Suppressor macrophage treated with lipopolysaccharide for 4 hours (primary cell): Measurements from ENCODE around the gene LURAP1L.

Experiments used
- DNase-seq: peaks from one replicate; pipeline ENCODE4 v3.0.0-alpha.2; 2020

LURAP1L gene

DNA sequence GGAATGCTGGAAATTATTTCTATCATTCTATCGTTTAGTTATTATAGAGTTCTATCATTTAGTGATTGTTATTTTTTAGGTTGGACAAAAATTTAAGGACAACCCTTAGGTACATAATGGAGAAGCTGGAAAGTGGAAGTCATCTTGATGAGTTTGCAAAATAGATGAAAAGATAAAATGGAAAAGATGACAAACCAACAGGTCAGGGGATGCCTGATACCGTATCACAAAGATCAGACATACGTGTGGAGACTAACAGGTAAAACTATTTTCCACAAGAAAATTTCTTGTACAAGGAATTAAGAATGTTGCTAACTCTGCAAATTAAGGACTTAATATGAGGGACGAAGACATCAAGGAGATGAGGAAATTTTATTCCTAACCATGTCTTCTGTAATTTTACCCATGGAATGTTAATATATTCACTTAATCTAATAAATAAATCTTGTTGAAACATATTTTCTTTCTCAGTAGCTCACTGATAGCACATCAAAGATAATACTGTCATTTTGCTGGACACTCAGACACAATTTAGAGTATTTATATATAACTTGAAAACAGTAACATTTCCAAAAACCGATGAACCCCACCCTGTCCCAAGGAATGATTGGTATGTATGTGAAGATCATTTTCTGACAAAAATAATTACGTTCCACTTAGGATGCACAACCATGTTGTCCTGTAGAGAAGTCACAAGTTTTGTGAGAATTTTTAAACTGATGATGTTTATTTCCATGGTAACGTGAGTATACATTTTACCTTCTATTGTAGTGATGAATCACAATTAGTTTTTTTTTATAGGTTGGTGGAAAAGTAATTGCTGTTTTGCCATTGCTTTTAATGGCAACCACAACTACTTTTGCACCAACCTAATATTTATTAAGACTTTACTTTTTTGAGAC, 2.6 kb downstream of the LURAP1L start:
- DNase-seq, result no peak

DNA sequence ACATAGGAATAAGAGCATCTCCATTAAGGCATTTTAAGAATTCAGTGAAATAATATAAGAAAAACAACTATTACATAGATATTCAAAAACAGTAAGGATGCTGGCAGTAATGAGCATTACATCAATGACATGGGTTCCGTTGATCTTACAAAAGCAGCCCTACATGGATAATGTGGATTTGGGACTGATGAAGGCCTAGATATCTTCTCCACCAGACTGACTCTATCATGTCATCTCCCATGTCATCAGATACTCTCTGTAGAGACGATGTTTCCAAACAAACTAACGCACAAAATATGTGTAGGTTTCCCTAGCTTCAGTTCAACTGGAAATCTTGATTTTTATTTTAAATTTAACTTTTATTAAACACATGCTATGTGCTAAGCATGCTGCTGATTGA, 3.6 kb downstream of the LURAP1L start:
- no peak for DNase-seq

DNA sequence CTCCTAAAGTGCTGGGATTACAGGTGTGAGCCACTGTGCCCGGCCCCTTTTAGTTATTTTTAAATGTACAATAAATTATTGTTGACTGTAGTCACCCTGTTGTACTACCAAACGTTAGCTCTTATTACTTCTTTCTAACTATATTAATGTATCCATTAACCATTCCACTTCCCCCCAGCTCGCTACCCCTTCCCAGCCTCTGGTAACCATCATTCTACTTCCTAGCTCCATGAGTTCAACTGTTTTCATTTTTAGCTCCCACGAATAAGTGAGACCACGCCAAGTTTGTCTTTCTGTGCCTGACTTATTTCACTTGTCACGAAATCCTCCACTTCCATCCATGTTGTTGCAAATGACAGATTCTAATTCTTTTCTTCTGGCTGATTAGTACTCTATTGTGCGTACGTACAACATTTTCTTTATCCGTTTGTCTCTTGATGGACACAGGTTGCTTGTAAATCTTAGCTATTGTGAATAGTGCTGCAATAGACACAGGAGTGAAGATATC, 6.5 kb downstream of the LURAP1L start:
- DNase-seq, result no peak

DNA sequence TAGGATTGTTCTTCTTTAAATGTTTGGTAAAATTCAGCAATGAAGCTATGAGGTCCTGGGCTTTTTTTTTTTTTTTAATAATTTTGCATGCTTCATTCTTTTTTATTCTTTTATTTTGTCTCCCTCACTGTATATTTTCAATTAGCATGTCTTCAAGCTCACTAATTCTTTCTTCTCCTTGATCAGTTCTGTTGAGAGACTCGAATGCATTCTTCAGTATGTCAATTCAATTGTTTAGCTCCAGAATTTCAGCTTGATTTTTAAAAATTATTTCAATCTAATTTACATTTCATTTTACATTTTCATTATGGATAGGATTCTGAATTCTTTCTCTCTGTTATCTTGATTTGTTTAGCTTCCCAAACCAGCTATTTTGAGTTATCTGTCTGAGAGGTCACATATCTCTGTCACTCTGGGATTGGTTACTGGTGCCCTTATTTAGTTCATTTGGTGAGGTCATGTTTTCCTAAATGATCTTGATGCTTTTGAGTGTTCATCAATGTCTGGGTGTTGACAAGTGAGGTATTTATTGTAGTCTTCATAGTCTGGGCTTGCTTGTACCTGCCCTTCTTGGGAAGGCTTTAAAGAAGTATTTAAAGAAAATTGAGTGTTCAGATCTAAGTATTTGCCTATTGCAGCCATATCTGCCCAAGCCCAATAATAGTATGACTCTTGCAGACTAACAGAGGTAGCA, 9.1 kb downstream of the LURAP1L start:
- no peak for DNase-seq

DNA sequence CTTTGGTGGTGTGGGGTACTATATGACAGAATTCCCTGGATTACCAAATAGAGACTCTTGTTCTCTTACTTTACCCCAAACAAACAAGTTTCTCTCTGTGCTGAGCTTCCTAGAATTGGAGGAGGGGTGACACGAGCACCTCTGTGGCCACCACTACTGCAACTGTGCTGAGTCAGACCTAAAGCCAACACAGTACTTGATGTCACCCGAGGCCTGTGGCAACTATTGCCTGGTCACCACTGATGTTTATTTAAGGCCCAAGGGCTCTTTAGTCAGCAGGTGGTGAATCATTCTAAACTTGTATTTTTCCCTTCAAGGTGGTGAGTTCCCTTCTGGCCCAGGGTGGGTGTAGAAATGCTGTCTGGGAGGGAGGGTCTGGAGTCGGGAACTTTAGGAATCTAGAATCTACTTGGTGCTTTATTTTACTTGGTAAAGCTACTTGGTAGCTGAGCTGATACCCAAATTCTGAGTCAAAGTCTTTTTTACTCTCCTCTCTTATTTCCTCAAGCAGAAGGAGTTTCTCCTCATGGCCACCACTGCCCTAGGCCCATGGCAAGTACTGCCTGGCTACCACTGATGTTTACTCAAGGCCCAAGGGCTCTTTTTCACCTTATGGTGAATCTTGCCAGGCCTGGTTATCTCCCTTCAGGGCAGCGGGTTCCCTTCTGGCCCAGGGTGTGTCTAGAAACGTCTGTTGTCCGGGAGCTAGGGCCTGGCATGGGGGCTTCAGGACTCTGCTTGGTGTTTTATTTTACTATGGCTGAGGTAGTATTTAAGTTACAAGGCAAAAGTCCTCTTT, 9.8 kb downstream of the LURAP1L start:
- peak; percentile 34 for DNase-seq

DNA sequence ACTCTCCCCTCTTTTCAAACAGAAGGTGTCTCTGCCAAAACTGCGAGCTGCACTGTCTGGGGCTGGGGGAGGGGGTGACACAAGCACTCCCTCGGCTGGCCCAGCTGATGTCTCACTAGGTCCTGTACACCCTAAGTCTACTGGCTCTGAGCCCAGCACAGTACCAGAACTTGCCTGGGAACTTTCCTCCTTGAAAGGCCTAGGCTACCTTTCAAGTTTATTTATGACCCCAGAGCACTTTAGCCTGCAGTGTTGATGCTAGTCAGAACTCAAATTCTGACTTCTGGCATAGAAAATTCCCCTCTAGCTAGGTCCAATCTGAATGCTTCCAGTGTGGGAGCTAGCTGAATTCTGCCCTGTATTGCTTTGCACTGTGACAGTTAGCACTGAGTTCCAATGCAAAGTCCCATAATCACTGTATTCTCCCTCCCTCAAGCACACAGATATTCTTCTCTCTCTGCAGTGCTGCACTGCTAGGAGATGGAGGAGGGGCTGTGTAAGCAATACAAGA, 10.5 kb downstream of the LURAP1L start:
- DNase-seq, result no peak

DNA sequence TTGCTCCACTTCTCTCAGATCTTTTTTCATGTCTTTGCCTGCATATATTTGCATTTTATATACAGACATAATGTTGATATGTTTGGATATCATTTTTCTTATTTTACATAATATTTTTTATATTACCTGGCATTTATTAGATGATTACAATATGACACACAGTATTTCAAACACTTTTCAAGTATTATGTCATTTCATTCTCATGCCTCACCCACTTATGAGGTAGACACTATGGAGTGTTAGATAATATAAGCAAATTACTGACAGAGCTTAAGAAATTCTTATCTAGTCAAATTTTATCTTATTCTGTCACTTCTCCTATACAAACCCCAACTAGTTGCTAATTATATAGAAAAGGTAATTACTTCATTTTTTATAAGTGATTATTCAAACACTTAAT, 11.1 kb downstream of the LURAP1L start:
- no peak for DNase-seq

DNA sequence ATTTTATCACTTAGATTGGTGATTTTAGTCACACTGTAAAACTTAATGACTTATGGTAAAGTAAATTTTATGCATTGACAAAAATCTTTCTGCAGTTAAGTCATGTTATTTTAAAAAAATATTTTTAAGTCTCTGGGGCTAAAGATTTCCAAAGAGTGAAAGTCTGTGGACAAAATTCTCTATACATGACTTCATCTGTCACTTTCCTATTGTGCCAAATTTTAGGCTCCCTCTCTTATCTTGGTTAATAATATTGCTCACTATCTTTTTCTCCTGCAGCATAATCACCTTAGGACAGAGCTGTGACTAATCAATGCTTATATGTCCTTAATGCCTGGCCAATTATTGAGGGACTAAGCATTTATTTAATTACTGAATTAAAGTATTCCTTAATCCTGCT, 15.2 kb downstream of the LURAP1L start:
- no peak for DNase-seq

DNA sequence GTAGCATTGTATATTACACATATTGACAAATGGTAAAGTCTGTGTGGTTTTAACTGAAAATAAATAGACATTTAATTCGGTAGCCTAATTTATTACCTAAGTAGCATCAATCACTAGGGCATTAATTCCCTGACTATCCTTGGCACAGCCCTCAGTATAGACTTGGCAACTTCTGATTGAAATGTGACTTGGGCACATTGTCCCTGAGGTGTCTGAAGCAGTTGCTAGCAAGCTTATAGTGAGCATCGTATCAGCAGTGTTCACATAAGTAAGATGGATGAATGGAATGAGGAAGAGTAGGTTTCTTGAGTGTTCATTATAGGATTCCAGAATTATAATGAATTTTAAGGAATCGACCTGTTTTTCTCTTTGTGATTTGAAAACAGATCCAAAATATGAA, 16.1 kb downstream of the LURAP1L start:
- no peak for DNase-seq

DNA sequence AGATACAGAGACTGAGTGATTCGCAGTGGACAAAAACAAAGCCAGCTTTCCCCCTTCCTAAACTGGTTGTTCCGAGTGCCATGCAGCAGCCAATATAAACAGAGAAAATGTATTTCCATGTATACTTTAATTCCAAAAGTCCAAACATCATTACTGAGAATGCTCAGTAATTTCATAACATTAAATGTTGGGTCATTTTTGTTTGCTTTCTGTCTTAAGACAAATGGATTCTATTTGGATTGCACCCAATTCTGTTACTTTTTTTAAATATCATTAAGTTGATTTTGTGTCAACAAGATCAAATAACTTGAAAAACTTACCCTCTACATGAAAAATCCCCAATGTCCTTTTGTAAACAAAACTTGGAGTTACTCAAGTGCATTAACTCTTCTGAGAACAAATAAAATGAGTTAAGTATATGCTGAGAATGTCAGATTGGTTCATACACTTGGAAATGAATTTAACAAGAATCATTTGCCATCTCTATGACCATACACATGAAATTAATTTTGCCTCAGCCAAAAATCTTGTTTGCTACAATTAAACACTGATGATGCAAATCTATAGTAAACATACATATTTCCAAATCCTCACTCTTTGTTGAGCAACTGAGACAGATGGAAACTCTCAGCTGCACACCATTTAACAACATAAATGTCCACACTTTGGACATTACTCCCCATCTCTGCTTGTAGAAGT, 19.4 kb downstream of the LURAP1L start:
- DNase-seq, result no peak

DNA sequence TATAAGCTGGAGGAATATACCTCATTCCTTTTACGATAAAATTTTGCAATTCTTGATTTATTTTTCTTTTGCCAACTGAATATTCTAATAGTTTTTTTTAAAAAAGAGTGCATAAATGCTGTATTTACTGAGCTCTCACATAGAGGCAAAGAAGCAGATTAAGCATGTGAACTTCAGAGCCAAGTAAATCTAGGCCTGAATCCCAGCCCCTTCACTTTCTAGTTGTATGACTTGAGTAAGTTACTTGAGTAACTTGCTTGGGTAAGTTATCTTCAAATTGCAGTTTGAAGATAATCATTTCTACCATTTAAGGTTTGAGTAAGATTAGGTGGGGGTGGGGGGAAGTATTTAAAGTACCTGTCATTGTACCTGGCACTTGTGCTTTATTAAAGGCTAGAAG, 21.8 kb downstream of the LURAP1L start:
- no peak for DNase-seq

DNA sequence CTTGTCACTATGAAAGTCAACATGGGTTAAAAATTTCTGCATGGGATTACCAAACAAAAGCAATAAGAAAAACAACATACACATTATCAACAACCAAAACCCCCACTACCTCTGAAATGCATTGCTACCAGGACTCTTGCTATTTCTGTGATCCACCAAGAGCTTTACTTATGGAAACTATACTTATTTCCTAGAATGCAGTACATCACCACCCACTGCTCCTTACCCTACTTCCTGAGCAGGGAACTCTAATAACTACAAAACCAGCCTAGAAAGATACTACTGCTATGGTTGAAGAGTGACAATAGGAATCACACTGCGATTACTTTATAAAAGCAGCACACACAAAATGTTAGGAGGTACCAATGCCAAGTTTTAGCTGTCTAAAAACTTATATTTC, 22.2 kb downstream of the LURAP1L start:
- DNase-seq, result no peak

DNA sequence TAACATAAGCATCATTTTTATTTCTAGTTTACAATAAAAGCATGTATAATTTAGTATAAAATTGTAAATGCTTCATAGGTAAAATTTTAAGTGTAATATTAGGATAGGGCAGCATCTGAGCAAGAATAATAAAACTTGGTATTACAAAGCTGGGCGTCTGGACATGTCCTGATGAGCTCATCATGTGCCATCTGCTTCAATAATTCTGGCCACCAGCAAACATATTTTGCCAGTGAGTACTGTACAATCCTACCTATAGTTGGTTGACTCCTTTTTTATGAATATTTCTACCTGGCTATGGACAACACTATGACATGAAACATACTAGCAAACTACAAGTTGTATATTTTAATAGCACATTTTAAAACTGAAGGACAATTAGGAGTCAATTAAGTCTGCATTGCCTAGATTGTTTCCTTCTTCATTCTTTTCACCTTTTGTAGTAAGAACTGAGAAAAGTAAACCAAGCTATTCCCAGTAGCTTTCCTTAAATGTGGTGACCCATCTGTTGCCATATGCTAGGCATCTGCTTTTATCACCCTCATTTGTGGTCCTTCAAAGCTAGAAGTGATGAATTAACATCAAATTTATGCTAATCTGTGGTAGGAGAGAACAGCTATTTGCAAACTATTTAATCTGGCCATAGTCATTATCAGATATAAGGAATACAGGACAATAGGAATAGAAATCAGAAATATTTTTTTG, 23.4 kb downstream of the LURAP1L start:
- DNase-seq, result no peak

DNA sequence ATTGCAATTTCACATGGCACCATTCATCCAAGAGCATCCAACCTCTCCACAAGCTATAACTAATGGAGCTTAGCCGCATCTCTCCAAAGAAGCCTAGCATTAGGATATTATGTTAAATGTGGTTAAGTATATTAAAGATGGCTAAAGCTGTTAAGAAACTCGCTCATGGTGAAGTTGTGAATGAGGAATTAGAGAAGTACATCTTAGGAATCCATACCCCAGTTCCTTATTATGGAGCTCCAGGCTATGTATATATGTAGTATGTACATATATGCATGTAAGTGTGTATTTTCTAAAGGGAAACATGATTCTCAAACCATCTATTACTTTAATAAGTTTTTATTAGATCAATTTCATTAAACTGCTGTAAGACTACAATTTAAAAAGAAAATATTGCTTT, 26.4 kb downstream of the LURAP1L start:
- DNase-seq, result no peak

DNA sequence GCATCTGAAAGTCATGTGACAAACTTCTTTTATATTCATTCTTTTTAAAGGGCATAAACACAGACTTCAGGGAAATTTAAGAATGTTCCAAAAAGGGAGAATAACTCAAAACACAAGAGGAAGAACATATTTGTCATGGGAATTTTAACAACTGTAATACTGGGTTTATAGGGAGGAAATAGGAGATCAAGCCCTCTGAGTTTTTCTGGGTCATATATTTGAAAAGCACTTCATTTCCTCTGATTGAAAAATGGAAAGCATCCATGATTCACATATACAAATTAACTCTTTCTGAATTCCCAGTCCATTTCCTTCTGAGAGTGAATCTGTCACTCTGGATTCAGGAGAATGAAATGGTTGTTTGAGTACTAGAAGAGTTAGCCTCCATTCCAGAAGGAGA, 26.8 kb downstream of the LURAP1L start:
- no peak for DNase-seq

DNA sequence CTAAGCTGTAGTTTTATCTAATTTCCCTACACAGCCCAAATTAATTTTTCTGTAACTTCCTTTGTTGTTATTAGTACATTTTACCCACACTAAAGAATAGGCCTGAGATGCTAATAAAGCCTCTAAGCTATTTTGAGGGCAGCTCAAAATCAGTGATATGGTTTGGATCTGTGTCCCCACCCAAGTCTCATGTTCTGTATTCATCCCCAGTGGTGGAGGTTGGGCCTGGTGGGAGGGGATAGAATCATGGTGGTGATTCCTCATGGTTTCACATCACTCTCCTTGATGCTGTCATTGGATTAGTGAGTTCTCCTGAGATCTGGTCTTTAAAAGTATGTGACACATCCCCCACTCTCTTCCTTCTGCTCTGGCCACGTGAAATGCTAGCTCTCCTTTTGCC, 27.3 kb downstream of the LURAP1L start:
- DNase-seq, result no peak

DNA sequence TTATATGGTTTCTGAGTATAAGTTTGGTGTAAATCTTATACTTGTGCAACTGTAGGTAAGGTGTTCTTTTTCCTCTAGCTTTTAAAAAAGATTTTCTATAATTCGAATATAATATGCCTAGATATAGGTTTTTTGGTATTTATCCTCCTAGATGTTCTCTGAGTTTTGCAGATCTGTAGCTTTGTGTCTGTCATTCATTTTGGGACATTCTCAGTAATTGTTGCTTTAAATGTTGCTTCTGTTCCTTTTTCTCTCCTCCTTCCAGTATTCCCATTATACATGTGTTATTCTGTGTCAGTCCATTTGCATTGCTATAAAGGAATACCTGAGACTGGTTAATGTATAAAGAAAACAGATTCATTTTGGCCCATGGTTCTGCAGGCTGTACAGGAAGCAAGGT, 33.7 kb downstream of the LURAP1L start:
- no peak for DNase-seq

DNA sequence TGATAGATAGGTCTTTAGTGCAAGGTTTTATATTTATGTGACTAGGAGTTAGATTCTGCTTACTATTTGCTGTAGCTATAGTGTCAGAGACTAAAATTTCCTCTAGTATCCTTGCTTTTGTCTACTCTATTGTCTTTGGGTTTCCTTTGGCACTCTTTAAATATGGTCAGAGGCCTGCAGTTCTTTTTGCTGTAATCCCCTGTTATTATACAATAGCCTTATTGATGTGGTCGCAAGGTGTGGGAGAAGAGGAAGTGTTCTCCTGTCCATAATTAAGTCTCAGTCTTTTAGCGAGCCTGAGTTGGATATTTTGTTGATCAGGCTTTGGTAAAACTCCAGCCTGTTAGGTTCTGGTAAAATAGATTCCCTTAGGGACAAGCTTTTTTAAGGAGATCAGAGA, 34.9 kb downstream of the LURAP1L start:
- no peak for DNase-seq

DNA sequence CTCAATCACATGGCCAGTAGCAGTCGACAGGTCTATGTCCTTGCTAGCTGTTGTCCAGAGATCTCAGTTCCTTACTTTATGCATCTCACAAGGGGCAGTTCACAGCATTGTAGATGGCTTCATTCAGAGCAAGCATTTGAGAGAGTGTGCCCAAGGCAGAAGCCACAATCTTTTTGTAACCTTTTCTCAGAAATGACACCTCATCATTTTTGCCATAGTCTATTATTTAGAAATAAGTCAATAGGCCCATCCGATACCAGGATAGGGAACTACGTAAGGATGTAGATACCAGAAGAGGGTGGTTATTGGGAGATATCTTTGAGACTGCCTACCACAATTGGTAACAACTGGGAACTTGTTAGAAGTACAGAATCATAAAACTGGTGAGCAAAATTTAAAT, 37.1 kb downstream of the LURAP1L start:
- no peak for DNase-seq

DNA sequence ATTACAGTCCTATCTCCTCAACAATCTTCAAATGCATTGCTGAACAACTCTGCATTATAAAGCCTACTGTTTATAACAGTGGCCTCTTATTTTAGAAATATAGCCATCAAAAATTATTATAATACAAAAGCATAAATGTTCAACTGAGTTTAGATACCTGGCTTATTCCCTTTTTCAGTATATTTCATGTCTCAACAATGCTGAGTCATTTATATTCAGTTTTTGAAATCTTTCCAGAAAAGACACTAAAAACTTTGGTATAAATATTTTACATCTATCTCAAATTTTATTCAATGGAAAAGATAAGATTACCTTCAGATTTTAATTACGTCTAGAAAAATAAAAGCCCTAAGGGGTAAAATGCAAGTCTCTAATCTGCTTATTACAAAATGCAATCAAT, 37.9 kb downstream of the LURAP1L start:
- no peak for DNase-seq

DNA sequence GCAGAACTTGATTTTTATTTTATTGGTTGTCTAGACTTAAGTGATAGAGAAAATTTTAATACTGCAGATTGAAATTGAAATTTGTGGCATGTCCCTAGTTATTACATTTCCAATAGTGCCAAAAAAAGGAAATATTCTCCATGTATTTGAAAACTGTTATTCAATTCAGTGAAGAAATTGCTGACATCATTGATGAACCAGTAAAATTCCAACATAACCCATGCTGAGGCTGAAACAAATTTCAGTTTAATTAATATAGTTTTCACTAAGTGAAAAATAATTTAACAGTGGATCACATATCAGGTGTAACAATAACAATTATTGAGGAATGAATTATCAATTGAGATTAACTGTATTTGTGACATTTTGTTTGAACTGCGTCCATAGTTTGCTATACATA, 38.7 kb downstream of the LURAP1L start:
- DNase-seq, result no peak
